Astrocyte (in vitro differentiated cells and primary cell): Measurements from ENCODE around the gene CACNB2. TPM values are rescaled to one million over a fixed set of nuclear protein-coding genes. Genes with fewer than 3 reads are reported as not detected.

Experiments used
- DNase-seq: peaks from one replicate; pipeline ENCODE4 v3.0.0-alpha.2; 2010; ENCODE audit warnings: low read depth
- FAIRE-seq: peaks from 2 replicates; lab custom pipeline; 2011; peaks lifted over from hg19 to GRCh38; lab: Jason Lieb, UNC
- H2AFZ ChIP-seq: 2 replicates; pipeline ENCODE4 v1.6.0; 2012; ENCODE audit warnings: low read depth, low read length, inconsistent platforms
- H3K27ac ChIP-seq: 2 replicates; pipeline ENCODE4 v1.5.1; 2011; ENCODE audit warnings: low read depth, low read length, inconsistent platforms
- H3K27me3 ChIP-seq: 2 replicates; pipeline ENCODE4 v1.6.0; 2011; ENCODE audit warnings: low read length, inconsistent platforms; ENCODE audit not compliant: insufficient read depth
- H3K36me3 ChIP-seq: 2 replicates; pipeline ENCODE4 v1.5.1; 2011; ENCODE audit warnings: low read length, inconsistent platforms; ENCODE audit not compliant: insufficient read depth
- H3K4me1 ChIP-seq: 2 replicates; pipeline ENCODE4 v1.5.1; 2011; ENCODE audit warnings: low read length, inconsistent platforms; ENCODE audit not compliant: insufficient read depth
- H3K4me2 ChIP-seq: 2 replicates; pipeline ENCODE4 v1.6.0; 2012; ENCODE audit warnings: low read length, inconsistent platforms
- H3K4me3 ChIP-seq: 2 replicates; pipeline ENCODE4 v1.5.1; 2011; ENCODE audit warnings: low read depth, mild to moderate bottlenecking, low read length, inconsistent platforms; ENCODE audit not compliant: insufficient read depth
- H3K79me2 ChIP-seq: 2 replicates; pipeline ENCODE4 v1.6.0; 2012; ENCODE audit warnings: mild to moderate bottlenecking, low read length, inconsistent platforms; ENCODE audit not compliant: insufficient read depth
- H3K9ac ChIP-seq: 2 replicates; pipeline ENCODE4 v1.6.0; 2012; ENCODE audit warnings: mild to moderate bottlenecking, low read length, inconsistent platforms
- H3K9me3 ChIP-seq: 2 replicates; pipeline ENCODE4 v1.5.1; 2012; ENCODE audit warnings: low read depth, mild to moderate bottlenecking, low read length, inconsistent platforms; ENCODE audit not compliant: insufficient read depth
- H4K20me1 ChIP-seq: 2 replicates; pipeline ENCODE4 v1.6.0; 2012; ENCODE audit warnings: low read length, inconsistent platforms; ENCODE audit not compliant: insufficient read depth
- H3K27ac Mint-ChIP-seq: one replicate; pipeline ENCODE4 v1.8.0; 2021; ENCODE audit warnings: mild to moderate bottlenecking, mixed read lengths; ENCODE audit not compliant: unreplicated experiment
- H3K27me3 Mint-ChIP-seq: one replicate; pipeline ENCODE4 v1.8.0; 2021; ENCODE audit warnings: low read depth, mixed read lengths; ENCODE audit not compliant: unreplicated experiment
- H3K36me3 Mint-ChIP-seq: one replicate; pipeline ENCODE4 v1.8.0; 2021; ENCODE audit warnings: low read depth, mixed read lengths; ENCODE audit not compliant: unreplicated experiment
- H3K4me1 Mint-ChIP-seq: one replicate; pipeline ENCODE4 v1.8.0; 2021; ENCODE audit warnings: low read depth, mixed read lengths; ENCODE audit not compliant: unreplicated experiment
- H3K4me3 Mint-ChIP-seq: one replicate; pipeline ENCODE4 v1.8.0; 2021; ENCODE audit warnings: mild to moderate bottlenecking, moderate library complexity, mixed read lengths; ENCODE audit not compliant: unreplicated experiment
- H3K9me3 Mint-ChIP-seq: one replicate; pipeline ENCODE4 v1.8.0; 2021; ENCODE audit warnings: mild to moderate bottlenecking, mixed read lengths; ENCODE audit not compliant: unreplicated experiment
- CTCF ChIP-seq: IDR thresholded peaks from 2 replicates; pipeline ENCODE4 v1.5.1; 2011; ENCODE audit warnings: low read depth, mild to moderate bottlenecking, inconsistent platforms, low read length, moderate library complexity; ENCODE audit not compliant: insufficient read depth
- EZH2 ChIP-seq: IDR thresholded peaks from 2 replicates; pipeline ENCODE4 v1.6.1; 2012; ENCODE audit warnings: mild to moderate bottlenecking, low read length, inconsistent platforms; ENCODE audit not compliant: insufficient read depth
- total RNA-seq: library from RNA; stranded (reverse); gene quantifications from 2 replicates; pipeline ENCODE4 v1.2.1, GENCODE V29; 2021

Gene CACNB2
- total RNA-seq, 1 donor from 2014 or later: 0.66 TPM

DNA sequence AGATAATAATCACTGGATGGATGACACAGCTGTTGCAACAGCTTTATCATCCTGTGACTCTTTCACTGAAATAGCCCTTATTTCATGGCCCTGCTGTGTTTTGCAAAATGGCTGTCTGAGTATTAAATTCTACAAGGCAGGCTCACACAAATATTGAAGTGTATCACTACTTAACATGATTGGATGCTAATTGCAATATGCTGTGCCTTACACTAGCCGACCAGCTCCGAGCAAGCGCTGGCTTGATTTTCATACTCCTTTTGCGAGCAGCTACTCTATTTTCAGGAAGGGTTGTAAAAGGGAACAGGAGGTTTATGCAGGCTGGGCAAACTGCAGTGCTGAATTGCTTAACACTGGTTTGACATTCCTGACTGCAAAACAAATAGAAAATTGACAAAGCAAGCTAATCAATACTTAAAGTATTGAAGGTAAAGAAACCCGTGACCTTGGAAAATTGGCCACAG lies 121.6 kb downstream of the CACNB2 start:
- H3K4me1 Mint-ChIP-seq: no peaks in the 10 kb centered on the region
- H3K27me3 Mint-ChIP-seq: no peaks in the 10 kb centered on the region
- H3K36me3 Mint-ChIP-seq: no peaks in the 10 kb centered on the region
- H3K9me3 Mint-ChIP-seq: no peaks in the 10 kb centered on the region
- no peaks in the 10 kb centered on the region for H3K36me3 ChIP-seq
- no peaks in the 10 kb centered on the region for H3K27me3 ChIP-seq
- TF ChIP-seq CTCF (no peak), EZH2 (no peak)
- no peaks in the 10 kb centered on the region for H4K20me1 ChIP-seq
- H2AFZ ChIP-seq: no peak overlapping the region
- H3K9me3 ChIP-seq: no peaks in the 10 kb centered on the region
- no peak for DNase-seq
- H3K9ac ChIP-seq: no peak overlapping the region
- H3K4me1 ChIP-seq: no peaks in the 10 kb centered on the region
- H3K27ac ChIP-seq: no peak overlapping the region
- H3K4me3 Mint-ChIP-seq: no peak overlapping the region
- H3K79me2 ChIP-seq: no peaks in the 10 kb centered on the region
- no peak overlapping the region for H3K4me3 ChIP-seq
- H3K27ac Mint-ChIP-seq: no peak overlapping the region
- no peak for FAIRE-seq
- no peak overlapping the region for H3K4me2 ChIP-seq

DNA sequence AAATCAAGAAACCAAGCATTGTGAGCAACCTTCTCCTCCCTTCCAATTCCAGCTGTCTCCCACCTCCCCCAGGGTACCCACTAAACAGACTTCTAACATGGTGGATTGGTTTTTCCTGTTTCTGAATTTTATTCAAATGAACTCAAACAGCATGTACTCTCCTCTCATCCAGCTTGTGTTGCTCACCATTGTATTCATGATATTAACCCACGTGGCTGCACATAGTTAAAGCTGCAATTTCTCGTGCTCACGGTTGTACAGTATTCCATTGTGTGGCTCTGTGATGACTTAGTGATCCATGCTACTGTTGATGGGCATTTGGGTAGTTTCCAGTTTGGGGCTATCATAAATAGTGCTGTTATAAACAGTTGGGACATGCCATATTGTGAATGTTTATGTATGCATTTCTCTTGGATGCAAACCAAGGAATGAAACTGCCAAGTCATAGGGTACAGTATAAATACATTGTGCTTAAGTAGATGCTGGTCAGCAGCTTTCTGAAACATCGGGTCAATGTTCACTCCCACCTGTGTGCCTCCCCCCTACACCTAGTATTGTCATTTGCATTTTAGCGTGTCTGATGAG lies 124.3 kb downstream of the CACNB2 start:
- no peak for FAIRE-seq
- H3K4me1 Mint-ChIP-seq: no peaks in the 10 kb centered on the region
- no peak overlapping the region for H3K4me3 Mint-ChIP-seq
- TF ChIP-seq CTCF (no peak), EZH2 (no peak)
- no peak overlapping the region for H2AFZ ChIP-seq
- no peaks in the 10 kb centered on the region for H3K9me3 ChIP-seq
- no peak overlapping the region for H3K27ac Mint-ChIP-seq
- no peak overlapping the region for H3K4me3 ChIP-seq
- no peaks in the 10 kb centered on the region for H3K36me3 Mint-ChIP-seq
- H4K20me1 ChIP-seq: no peaks in the 10 kb centered on the region
- no peaks in the 10 kb centered on the region for H3K27me3 Mint-ChIP-seq
- no peaks in the 10 kb centered on the region for H3K36me3 ChIP-seq
- no peaks in the 10 kb centered on the region for H3K79me2 ChIP-seq
- no peaks in the 10 kb centered on the region for H3K4me1 ChIP-seq
- no peak overlapping the region for H3K4me2 ChIP-seq
- DNase-seq: no peak
- no peak overlapping the region for H3K27ac ChIP-seq
- no peak overlapping the region for H3K9ac ChIP-seq
- no peaks in the 10 kb centered on the region for H3K27me3 ChIP-seq
- no peaks in the 10 kb centered on the region for H3K9me3 Mint-ChIP-seq

DNA sequence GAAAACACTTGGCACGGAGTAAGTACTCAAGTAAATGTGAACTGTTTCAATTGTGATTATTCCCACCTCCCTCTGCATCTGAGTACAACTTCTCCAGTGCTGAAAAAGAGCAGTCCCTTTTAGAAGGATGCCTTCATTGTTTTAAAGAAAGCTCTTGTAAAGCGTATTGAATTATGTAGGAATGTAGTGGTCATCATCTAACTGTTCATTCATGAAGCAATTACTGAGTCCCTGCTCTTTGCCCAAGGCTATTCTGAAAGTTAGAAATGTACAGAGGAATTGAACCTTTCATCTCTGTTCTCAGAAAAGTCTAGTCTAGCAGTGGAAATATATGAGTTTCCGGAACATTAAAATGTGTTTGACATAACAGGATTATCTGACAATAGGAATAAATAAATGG lies 127.8 kb downstream of the CACNB2 start:
- no peaks in the 10 kb centered on the region for H3K79me2 ChIP-seq
- H3K4me2 ChIP-seq: no peak overlapping the region
- H3K27ac ChIP-seq: no peak overlapping the region
- H3K36me3 ChIP-seq: no peaks in the 10 kb centered on the region
- DNase-seq (no peak), FAIRE-seq (no peak)
- H4K20me1 ChIP-seq: no peaks in the 10 kb centered on the region
- Mint-ChIP-seq H3K9me3 (no peaks in the 10 kb centered on the region), H3K27ac (no peak overlapping the region), H3K36me3 (no peaks in the 10 kb centered on the region), H3K27me3 (no peaks in the 10 kb centered on the region), H3K4me1 (no peaks in the 10 kb centered on the region), H3K4me3 (no peak overlapping the region)
- no peak overlapping the region for H2AFZ ChIP-seq
- no peaks in the 10 kb centered on the region for H3K27me3 ChIP-seq
- H3K4me3 ChIP-seq: no peak overlapping the region
- no peaks in the 10 kb centered on the region for H3K9me3 ChIP-seq
- H3K9ac ChIP-seq: no peak overlapping the region
- TF ChIP-seq EZH2 (no peak), CTCF (no peak)
- H3K4me1 ChIP-seq: no peaks in the 10 kb centered on the region
